ENCODE measurements around the gene EHMT1. TPM values are rescaled to one million over a fixed set of nuclear protein-coding genes. Genes with fewer than 3 reads are reported as not detected.

The EHMT1 gene
- total and polyA plus RNA-seq, 2 experiments from 2014 or later, result 162 to 177 TPM

DNA sequence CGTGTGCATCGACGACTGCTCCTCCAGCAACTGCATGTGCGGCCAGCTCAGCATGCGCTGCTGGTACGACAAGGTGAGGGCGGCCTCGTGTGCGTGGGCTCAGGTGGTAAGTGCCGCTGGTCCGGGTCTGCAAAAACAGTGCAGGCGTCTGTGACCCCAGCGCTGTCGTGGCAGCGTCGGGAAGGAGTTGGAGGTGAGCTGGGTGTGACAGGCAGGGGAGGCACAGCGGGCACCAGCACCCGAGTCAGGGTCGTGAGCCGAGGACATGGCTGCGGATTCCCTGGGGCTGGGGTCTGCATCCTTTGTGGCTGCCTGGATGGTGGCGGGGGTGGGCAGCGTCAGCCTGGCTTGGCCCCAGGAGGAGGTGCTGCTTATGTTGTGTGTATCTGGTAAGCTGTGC, 195.6 kb downstream of the EHMT1 start:
- Histone ChIP-seq H3K4me2 (no peak overlapping the region), H4K20me1 (replicated peaks; ENCODE audit: insufficient read depth) (no peaks in the 10 kb centered on the region), H3K36me3 (ENCODE audit: insufficient read depth) (peaks cover 17% of the 10 kb centered on the region), H3K27ac (ENCODE audit: low read depth) (no peak overlapping the region), H3K27me3 (ENCODE audit: insufficient read depth) (no peaks in the 10 kb centered on the region), H3K9me2 (ENCODE audit: insufficient read depth) (no peaks in the 10 kb centered on the region), H2AFZ (no peak overlapping the region), H3F3A (replicated peaks; ENCODE audit: low read depth) (no peaks in the 10 kb centered on the region), H3K79me2 (replicated peaks; ENCODE audit: insufficient read depth) (no peaks in the 10 kb centered on the region), H3K4me3 (no peak overlapping the region), H3K4me1 (ENCODE audit: insufficient read depth) (no peaks in the 10 kb centered on the region)
- peaks cover 13% of the 10 kb centered on the region for H3K27me3 Mint-ChIP-seq (ENCODE audit: insufficient read depth, low read depth, poor library complexity)
- H3K9me3 Mint-ChIP-seq, result peaks cover 13% of the 10 kb centered on the region
- ATAC-seq, result no peak
- H3K27ac Mint-ChIP-seq, result no peak overlapping the region
- DNase-seq (ENCODE audit: low spot score), result no peak
- H3K36me3 Mint-ChIP-seq (ENCODE audit: low read depth), result peaks cover 60% of the 10 kb centered on the region
- no peaks in the 10 kb centered on the region for H3K4me1 Mint-ChIP-seq
- no peak overlapping the region for H3K4me3 Mint-ChIP-seq
- TF ChIP-seq JUNB (IDR thresholded peaks at IDR 0.05; ENCODE audit: unreplicated experiment) (no peak), POLR2AphosphoS5 (IDR thresholded peaks at IDR 0.05; ENCODE audit: low read depth) (no peak), ZNF331 (CRISPR knock-in tag; IDR thresholded peaks at IDR 0.05; ENCODE audit: low read depth) (no peak), NANOG (IDR thresholded peaks at IDR 0.05; ENCODE audit: borderline replicate concordance) (no peak), EZH2phosphoT487 (IDR thresholded peaks at IDR 0.05; ENCODE audit: unreplicated experiment) (no peak), ZNF114 (CRISPR knock-in tag; IDR thresholded peaks at IDR 0.05) (no peak), CREB1 (CRISPR knock-in tag; IDR thresholded peaks at IDR 0.05; ENCODE audit: low read depth) (no peak), EZH2 (IDR thresholded peaks at IDR 0.05; ENCODE audit: low read depth, unreplicated experiment) (no peak), STAT1 (IDR thresholded peaks at IDR 0.05; ENCODE audit: unreplicated experiment) (no peak)
- TF ChIP-seq, protein P1, sequence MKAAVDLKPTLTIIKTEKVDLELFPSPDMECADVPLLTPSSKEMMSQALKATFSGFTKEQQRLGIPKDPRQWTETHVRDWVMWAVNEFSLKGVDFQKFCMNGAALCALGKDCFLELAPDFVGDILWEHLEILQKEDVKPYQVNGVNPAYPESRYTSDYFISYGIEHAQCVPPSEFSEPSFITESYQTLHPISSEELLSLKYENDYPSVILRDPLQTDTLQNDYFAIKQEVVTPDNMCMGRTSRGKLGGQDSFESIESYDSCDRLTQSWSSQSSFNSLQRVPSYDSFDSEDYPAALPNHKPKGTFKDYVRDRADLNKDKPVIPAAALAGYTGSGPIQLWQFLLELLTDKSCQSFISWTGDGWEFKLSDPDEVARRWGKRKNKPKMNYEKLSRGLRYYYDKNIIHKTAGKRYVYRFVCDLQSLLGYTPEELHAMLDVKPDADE (IDR thresholded peaks at IDR 0.05), result no peak
- TF ChIP-seq, protein P2, sequence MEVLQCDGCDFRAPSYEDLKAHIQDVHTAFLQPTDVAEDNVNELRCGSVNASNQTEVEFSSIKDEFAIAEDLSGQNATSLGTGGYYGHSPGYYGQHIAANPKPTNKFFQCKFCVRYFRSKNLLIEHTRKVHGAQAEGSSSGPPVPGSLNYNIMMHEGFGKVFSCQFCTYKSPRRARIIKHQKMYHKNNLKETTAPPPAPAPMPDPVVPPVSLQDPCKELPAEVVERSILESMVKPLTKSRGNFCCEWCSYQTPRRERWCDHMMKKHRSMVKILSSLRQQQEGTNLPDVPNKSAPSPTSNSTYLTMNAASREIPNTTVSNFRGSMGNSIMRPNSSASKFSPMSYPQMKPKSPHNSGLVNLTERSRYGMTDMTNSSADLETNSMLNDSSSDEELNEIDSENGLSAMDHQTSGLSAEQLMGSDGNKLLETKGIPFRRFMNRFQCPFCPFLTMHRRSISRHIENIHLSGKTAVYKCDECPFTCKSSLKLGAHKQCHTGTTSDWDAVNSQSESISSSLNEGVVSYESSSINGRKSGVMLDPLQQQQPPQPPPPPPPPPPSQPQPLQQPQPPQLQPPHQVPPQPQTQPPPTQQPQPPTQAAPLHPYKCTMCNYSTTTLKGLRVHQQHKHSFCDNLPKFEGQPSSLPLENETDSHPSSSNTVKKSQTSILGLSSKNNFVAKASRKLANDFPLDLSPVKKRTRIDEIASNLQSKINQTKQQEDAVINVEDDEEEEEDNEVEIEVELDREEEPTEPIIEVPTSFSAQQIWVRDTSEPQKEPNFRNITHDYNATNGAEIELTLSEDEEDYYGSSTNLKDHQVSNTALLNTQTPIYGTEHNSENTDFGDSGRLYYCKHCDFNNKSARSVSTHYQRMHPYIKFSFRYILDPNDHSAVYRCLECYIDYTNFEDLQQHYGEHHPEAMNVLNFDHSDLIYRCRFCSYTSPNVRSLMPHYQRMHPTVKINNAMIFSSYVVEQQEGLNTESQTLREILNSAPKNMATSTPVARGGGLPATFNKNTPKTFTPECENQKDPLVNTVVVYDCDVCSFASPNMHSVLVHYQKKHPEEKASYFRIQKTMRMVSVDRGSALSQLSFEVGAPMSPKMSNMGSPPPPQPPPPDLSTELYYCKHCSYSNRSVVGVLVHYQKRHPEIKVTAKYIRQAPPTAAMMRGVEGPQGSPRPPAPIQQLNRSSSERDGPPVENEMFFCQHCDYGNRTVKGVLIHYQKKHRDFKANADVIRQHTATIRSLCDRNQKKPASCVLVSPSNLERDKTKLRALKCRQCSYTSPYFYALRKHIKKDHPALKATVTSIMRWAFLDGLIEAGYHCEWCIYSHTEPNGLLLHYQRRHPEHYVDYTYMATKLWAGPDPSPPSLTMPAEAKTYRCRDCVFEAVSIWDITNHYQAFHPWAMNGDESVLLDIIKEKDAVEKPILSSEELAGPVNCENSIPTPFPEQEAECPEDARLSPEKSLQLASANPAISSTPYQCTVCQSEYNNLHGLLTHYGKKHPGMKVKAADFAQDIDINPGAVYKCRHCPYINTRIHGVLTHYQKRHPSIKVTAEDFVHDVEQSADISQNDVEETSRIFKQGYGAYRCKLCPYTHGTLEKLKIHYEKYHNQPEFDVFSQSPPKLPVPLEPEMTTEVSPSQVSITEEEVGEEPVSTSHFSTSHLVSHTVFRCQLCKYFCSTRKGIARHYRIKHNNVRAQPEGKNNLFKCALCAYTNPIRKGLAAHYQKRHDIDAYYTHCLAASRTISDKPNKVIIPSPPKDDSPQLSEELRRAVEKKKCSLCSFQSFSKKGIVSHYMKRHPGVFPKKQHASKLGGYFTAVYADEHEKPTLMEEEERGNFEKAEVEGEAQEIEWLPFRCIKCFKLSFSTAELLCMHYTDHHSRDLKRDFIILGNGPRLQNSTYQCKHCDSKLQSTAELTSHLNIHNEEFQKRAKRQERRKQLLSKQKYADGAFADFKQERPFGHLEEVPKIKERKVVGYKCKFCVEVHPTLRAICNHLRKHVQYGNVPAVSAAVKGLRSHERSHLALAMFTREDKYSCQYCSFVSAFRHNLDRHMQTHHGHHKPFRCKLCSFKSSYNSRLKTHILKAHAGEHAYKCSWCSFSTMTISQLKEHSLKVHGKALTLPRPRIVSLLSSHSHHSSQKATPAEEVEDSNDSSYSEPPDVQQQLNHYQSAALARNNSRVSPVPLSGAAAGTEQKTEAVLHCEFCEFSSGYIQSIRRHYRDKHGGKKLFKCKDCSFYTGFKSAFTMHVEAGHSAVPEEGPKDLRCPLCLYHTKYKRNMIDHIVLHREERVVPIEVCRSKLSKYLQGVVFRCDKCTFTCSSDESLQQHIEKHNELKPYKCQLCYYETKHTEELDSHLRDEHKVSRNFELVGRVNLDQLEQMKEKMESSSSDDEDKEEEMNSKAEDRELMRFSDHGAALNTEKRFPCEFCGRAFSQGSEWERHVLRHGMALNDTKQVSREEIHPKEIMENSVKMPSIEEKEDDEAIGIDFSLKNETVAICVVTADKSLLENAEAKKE (CRISPR knock-in tag; IDR thresholded peaks at IDR 0.05), result no peak
- TF ChIP-seq, protein P3, sequence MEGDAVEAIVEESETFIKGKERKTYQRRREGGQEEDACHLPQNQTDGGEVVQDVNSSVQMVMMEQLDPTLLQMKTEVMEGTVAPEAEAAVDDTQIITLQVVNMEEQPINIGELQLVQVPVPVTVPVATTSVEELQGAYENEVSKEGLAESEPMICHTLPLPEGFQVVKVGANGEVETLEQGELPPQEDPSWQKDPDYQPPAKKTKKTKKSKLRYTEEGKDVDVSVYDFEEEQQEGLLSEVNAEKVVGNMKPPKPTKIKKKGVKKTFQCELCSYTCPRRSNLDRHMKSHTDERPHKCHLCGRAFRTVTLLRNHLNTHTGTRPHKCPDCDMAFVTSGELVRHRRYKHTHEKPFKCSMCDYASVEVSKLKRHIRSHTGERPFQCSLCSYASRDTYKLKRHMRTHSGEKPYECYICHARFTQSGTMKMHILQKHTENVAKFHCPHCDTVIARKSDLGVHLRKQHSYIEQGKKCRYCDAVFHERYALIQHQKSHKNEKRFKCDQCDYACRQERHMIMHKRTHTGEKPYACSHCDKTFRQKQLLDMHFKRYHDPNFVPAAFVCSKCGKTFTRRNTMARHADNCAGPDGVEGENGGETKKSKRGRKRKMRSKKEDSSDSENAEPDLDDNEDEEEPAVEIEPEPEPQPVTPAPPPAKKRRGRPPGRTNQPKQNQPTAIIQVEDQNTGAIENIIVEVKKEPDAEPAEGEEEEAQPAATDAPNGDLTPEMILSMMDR (conservative IDR thresholded peaks at IDR 0.05; ENCODE audit: low read depth in 2 of 2), result no peak
- TF ChIP-seq, protein P4, sequence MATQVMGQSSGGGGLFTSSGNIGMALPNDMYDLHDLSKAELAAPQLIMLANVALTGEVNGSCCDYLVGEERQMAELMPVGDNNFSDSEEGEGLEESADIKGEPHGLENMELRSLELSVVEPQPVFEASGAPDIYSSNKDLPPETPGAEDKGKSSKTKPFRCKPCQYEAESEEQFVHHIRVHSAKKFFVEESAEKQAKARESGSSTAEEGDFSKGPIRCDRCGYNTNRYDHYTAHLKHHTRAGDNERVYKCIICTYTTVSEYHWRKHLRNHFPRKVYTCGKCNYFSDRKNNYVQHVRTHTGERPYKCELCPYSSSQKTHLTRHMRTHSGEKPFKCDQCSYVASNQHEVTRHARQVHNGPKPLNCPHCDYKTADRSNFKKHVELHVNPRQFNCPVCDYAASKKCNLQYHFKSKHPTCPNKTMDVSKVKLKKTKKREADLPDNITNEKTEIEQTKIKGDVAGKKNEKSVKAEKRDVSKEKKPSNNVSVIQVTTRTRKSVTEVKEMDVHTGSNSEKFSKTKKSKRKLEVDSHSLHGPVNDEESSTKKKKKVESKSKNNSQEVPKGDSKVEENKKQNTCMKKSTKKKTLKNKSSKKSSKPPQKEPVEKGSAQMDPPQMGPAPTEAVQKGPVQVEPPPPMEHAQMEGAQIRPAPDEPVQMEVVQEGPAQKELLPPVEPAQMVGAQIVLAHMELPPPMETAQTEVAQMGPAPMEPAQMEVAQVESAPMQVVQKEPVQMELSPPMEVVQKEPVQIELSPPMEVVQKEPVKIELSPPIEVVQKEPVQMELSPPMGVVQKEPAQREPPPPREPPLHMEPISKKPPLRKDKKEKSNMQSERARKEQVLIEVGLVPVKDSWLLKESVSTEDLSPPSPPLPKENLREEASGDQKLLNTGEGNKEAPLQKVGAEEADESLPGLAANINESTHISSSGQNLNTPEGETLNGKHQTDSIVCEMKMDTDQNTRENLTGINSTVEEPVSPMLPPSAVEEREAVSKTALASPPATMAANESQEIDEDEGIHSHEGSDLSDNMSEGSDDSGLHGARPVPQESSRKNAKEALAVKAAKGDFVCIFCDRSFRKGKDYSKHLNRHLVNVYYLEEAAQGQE (IDR thresholded peaks at IDR 0.05; ENCODE audit: unreplicated experiment), result no peak
